OCI-LY7 (cell line): ENCODE results near the gene MARCO.

Experiments
- CTCF ChIP-seq: fragments of 200-600 bp; sonication (generic); conservative IDR thresholded peaks from 2 replicates; pipeline ENCODE4 v1.5.1; 2014; ENCODE audit warnings: mild to moderate bottlenecking, antibody characterized with exemption, low read length, moderate library complexity, mixed read lengths
- EZH2phosphoT487 ChIP-seq: fragments of 200-600 bp; sonication (generic); IDR thresholded peaks from 2 replicates; pipeline ENCODE4 v1.6.1; 2018; ENCODE audit warnings: low read depth, borderline replicate concordance, mild to moderate bottlenecking, mixed run types, antibody characterized with exemption, low read length, moderate library complexity, mixed read lengths

GRCh38 chr2:118974103-118974993 lies 32.4 kb downstream of the MARCO start:
- no peak for TF ChIP-seq CTCF
- no peak for TF ChIP-seq EZH2phosphoT487
